K562 (cell line): ENCODE measurements around the gene LY6G6C. TPM values are rescaled to one million over a fixed set of nuclear protein-coding genes. Genes with fewer than 3 reads are reported as not detected.

Source experiments
- CCNT2 ChIP-seq: IDR thresholded peaks from 2 replicates; pipeline ENCODE4 v1.6.1; 2011; ENCODE audit warnings: borderline replicate concordance, low read depth, mild to moderate bottlenecking, moderate library complexity, mixed read lengths, low read length; ENCODE audit not compliant: insufficient read length; ENCODE audit errors: extremely low read depth
- EHMT2 ChIP-seq: fragments of 450-650 bp; IDR thresholded peaks from 2 replicates; pipeline ENCODE4 v1.6.1; 2018; ENCODE audit warnings: antibody characterized with exemption
- ETV6 ChIP-seq, 3 experiments: fragments of 150-350 bp in 1 of 3; sonication (generic) in 1 of 3; formaldehyde crosslinking in 1 of 3; IDR thresholded peaks; 2 replicates each; pipeline versions ENCODE4 v1.6.1 to v1.8.0; 2014 to 2022; ENCODE audit warnings: borderline replicate concordance in 2 of 3, low read depth in 2 of 3, antibody characterized with exemption in 1 of 3, low read length in 1 of 3, mild to moderate bottlenecking in 1 of 3, missing genetic modification reagents in 1 of 3
- GABPB2 ChIP-seq: fragments of 250-450 bp; sonication (Bioruptor Pico); conservative IDR thresholded peaks from 2 replicates; pipeline ENCODE4 v1.5.1; 2021; ENCODE audit warnings: mild to moderate bottlenecking
- GATA2 ChIP-seq: sonication (generic); formaldehyde crosslinking; IDR thresholded peaks from 2 replicates; pipeline ENCODE4 v1.4.0; 2020; ENCODE audit warnings: mild to moderate bottlenecking, missing genetic modification reagents
- HNRNPUL1 ChIP-seq: fragments of 200-400 bp; formaldehyde crosslinking; IDR thresholded peaks from 2 replicates; pipeline ENCODE4 v1.6.1; 2017; ENCODE audit warnings: low read length
- MEIS2 ChIP-seq: fragments of 450-650 bp; IDR thresholded peaks from 2 replicates; pipeline ENCODE4 v1.6.1; 2014; ENCODE audit warnings: mild to moderate bottlenecking; ENCODE audit not compliant: partially characterized antibody
- NFYB ChIP-seq: IDR thresholded peaks from 2 replicates; pipeline ENCODE4 v1.6.1; 2011; ENCODE audit warnings: mild to moderate bottlenecking, moderate library complexity; ENCODE audit not compliant: insufficient read length; ENCODE audit errors: extremely low read depth
- NUFIP1 ChIP-seq: fragments of 450-650 bp; IDR thresholded peaks from 2 replicates; pipeline ENCODE4 v1.6.1; 2018; ENCODE audit not compliant: partially characterized antibody
- RBM25 ChIP-seq: fragments of 200-400 bp; formaldehyde crosslinking; IDR thresholded peaks from 2 replicates; pipeline ENCODE4 v1.6.1; 2018; ENCODE audit warnings: low read length, low read depth, moderate library complexity; ENCODE audit not compliant: severe bottlenecking
- SNIP1 ChIP-seq: fragments of 450-650 bp; IDR thresholded peaks from 2 replicates; pipeline ENCODE4 v1.7.1; 2017; ENCODE audit warnings: low read depth, mild to moderate bottlenecking
- SPI1 ChIP-seq: IDR thresholded peaks from 2 replicates; pipeline ENCODE4 v1.6.1; 2011; ENCODE audit warnings: low read depth, low read length, control low read depth, borderline replicate concordance
- ZBTB8A ChIP-seq: fragments of 450-650 bp; IDR thresholded peaks from 2 replicates; pipeline ENCODE4 v1.6.1; 2018; ENCODE audit warnings: mild to moderate bottlenecking, moderate library complexity; ENCODE audit not compliant: partially characterized antibody
- ZNF224 ChIP-seq: sonication (generic); formaldehyde crosslinking; IDR thresholded peaks from 2 replicates; pipeline ENCODE4 v1.8.0; 2022; ENCODE audit warnings: mild to moderate bottlenecking, missing genetic modification reagents
- ZNF280B ChIP-seq: fragments of 250-450 bp; sonication (Bioruptor Pico); IDR thresholded peaks from 2 replicates; pipeline ENCODE4 v1.5.1; 2021; ENCODE audit warnings: mild to moderate bottlenecking
- ZNF408 ChIP-seq: fragments of 250-450 bp; sonication (Bioruptor Pico); IDR thresholded peaks from 2 replicates; pipeline ENCODE4 v1.4.0; 2020; ENCODE audit warnings: low read depth, mild to moderate bottlenecking, moderate library complexity
- ZNF609 ChIP-seq: sonication (generic); formaldehyde crosslinking; IDR thresholded peaks from 2 replicates; pipeline ENCODE4 v1.8.1; 2023; ENCODE audit warnings: missing genetic modification reagents, mild to moderate bottlenecking, borderline replicate concordance
- ZNF695 ChIP-seq: fragments of 450-650 bp; formaldehyde crosslinking; IDR thresholded peaks from 2 replicates; pipeline ENCODE4 v1.4.0; 2020; ENCODE audit warnings: mild to moderate bottlenecking, moderate library complexity
- ZNF717 ChIP-seq: fragments of 250-450 bp; sonication (Bioruptor Pico); IDR thresholded peaks from 2 replicates; pipeline ENCODE4 v1.5.0; 2021
- ZNF77 ChIP-seq: fragments of 250-450 bp; sonication (Bioruptor Pico); IDR thresholded peaks from 2 replicates; pipeline ENCODE4 v1.5.0; 2020
- polyA plus RNA-seq, 8 experiments: library from polyadenylated mRNA; depleted of rRNA in 4 of 8; stranded (reverse) in 5 of 8; unstranded in 3 of 8; fragments of >200 nt; fragmentation: Nextera tagmentation in 2 of 8; fragmentation: Illumina TruSeq in 1 of 8; extraction: Ambion mirVana in 2 of 8; extraction: Trizol in 1 of 8; gene quantifications; 2 replicates each; pipeline versions ENCODE4 v1.2.1 to v1.2.3, GENCODE V29; 2011 to 2014; ENCODE audit warnings: inconsistent platforms in 1 of 8, missing spikeins in 1 of 8
- total RNA-seq, 7 experiments: library from RNA; depleted of rRNA in 6 of 7; stranded (reverse); fragments of >200 nt in 6 of 7; fragmentation: Illumina TruSeq in 2 of 7; extraction: Trizol in 2 of 7; gene quantifications; 2 replicates each; pipeline versions ENCODE4 v1.2.1 to v1.2.3, GENCODE V29; 2011 to 2021; ENCODE audit warnings: low replicate concordance in 1 of 7
- TF ChIP-seq, protein P1 (sequence below): fragments of 450-650 bp; IDR thresholded peaks from 2 replicates; pipeline ENCODE4 v1.6.1; 2016

The LY6G6C gene
- total and polyA plus RNA-seq, 9 of the 15 experiments (the other 6 are each of a cell fraction or from before 2014, with no cell fraction given) = 0.06 to 0.20 TPM; not detected in 7

DNA sequence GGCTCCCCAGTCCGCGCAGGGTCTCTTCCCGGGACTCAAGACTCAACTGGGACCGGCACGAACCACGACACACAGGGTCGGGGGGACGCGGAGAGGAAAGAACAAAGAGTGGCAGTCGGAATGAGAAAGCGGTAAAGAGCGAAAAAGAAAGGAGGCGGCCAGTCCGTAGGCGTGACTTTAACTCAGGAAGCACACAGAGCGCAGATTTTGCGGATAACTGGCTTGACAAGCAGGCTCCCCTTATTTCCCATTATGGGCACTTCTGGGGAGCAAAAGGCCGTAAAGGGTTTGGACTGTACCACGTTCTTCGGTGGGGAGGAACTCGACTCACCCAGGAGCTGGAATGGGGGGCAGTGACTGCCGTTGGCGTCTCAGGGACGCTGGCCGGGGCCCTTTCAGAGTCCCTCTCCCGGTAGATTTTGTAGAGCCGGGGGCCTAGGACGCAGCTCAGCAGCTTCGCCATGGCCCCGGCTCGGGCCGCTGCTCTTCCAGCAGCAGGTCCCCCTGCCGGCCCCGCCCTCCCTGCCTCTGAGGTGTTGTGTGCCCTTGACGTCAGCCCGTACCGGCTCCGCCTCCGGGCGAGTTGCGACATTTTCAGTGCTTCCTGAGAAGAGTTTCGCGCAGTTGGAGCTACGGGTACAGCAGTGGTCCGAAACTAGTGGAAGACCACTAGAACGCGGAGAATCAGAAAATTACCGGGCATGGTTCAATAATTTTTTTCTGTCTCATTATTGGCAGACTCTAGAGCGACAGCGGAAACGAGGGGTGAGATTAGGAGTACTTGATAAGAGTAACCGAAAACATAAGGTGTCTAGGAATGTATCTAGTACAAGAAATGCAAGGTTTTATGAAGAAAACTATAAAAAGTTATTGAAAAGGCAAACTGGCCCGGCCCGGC, 18.5 kb downstream of the LY6G6C start, which contains the start of gene ABHD16A (continued):
- TF ChIP-seq ZNF609 = peak; percentile 82
- TF ChIP-seq ZNF280B = no peak
- TF ChIP-seq, protein P1, sequence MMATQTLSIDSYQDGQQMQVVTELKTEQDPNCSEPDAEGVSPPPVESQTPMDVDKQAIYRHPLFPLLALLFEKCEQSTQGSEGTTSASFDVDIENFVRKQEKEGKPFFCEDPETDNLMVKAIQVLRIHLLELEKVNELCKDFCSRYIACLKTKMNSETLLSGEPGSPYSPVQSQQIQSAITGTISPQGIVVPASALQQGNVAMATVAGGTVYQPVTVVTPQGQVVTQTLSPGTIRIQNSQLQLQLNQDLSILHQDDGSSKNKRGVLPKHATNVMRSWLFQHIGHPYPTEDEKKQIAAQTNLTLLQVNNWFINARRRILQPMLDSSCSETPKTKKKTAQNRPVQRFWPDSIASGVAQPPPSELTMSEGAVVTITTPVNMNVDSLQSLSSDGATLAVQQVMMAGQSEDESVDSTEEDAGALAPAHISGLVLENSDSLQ = peak; percentile 65
- TF ChIP-seq CCNT2 = peak; percentile 90
- TF ChIP-seq ZBTB8A = no peak
- no peak for TF ChIP-seq RBM25
- peak; percentile 49 for TF ChIP-seq MEIS2
- TF ChIP-seq NFYB = no peak
- no peak for TF ChIP-seq ZNF77
- TF ChIP-seq SPI1 = no peak
- no peak; the same call in 1 of the 2 replicates for TF ChIP-seq ZNF717
- no peak for TF ChIP-seq ZNF224 (CRISPR knock-in tag)
- TF ChIP-seq ETV6 (IDR thresholded peaks at IDR 0.05; ENCODE audit: borderline replicate concordance in 1 of 2, low read depth in 2 of 2, low read length in 1 of 2) = peak in 1 of 2 experiments; percentile 67; a peak in 1 of 4 replicates
- no peak for TF ChIP-seq ETV6 (CRISPR knock-in tag; IDR thresholded peaks at IDR 0.05; ENCODE audit: borderline replicate concordance)
- no peak for TF ChIP-seq ZNF408 (CRISPR knock-in tag)
- TF ChIP-seq SNIP1 = peak; percentile 27; the same call in 1 of the 2 replicates
- peak; percentile 58; the same call in 1 of the 2 replicates for TF ChIP-seq EHMT2
- no peak for TF ChIP-seq GABPB2
- TF ChIP-seq ZNF695 (CRISPR knock-in tag) = no peak
- peak; percentile 84 for TF ChIP-seq NUFIP1
- peak; percentile 80 for TF ChIP-seq GATA2 (CRISPR knock-in tag)
- TF ChIP-seq HNRNPUL1 = no peak
